CD4-positive, alpha-beta T cell treated with Interleukin-10 for 1 hour (primary cell): ENCODE measurements around the gene SIRT7.
A peak's percentile ranks its signal among the peaks of the same experiment; 100 is the strongest.
"Not testable (repeated sequence)": the region's sequence is repeated elsewhere in the genome, so short reads cannot be mapped to it uniquely, and the experiment has no call there.

ENCODE experiments used
- DNase-seq: peaks from one replicate; pipeline ENCODE4 v3.0.0-alpha.2; 2020

The SIRT7 gene

GRCh38 chr17:81918832-81919545 lies 1.0 kb upstream of the SIRT7 start:
- DNase-seq, result no peak

GRCh38 chr17:81918333-81918669 lies 325 bp upstream of the SIRT7 start:
- not testable (repeated sequence) for DNase-seq

- no peak for DNase-seq
Observed at GRCh38 chr17:81916234-81917001, 1.6 kb downstream of the SIRT7 start.

- DNase-seq, result no peak
Observed at GRCh38 chr17:81915331-81915730, 2.6 kb downstream of the SIRT7 start.

- DNase-seq, result no peak
Observed at GRCh38 chr17:81914103-81914850, 3.7 kb downstream of the SIRT7 start.

- no peak for DNase-seq
Observed at GRCh38 chr17:81913394-81914102, 4.4 kb downstream of the SIRT7 start.

- DNase-seq, result no peak
Observed at GRCh38 chr17:81912441-81913309, 5.3 kb downstream of the SIRT7 start.

- DNase-seq, result no peak
Observed at GRCh38 chr17:81911969-81912368, 6.0 kb downstream of the SIRT7 start.

- peak; percentile 95 for DNase-seq
Observed at GRCh38 chr17:81911277-81911961, 6.6 kb downstream of the SIRT7 start, which contains the start of gene PCYT2. PCYT2 (minus strand) TSS chr17:81911399; CDS start chr17:81911355, 44 bp downstream.

GRCh38 chr17:81910840-81911276 lies 7.1 kb downstream of the SIRT7 start:
- no peak for DNase-seq

- DNase-seq, result no peak
Observed at GRCh38 chr17:81909966-81910839, 7.8 kb downstream of the SIRT7 start.

- no peak for DNase-seq
Observed at GRCh38 chr17:81909231-81909630, 8.7 kb downstream of the SIRT7 start.

- no peak for DNase-seq
Observed at GRCh38 chr17:81908793-81909192, 9.2 kb downstream of the SIRT7 start.

GRCh38 chr17:81907219-81908145 lies 10.5 kb downstream of the SIRT7 start:
- no peak for DNase-seq

GRCh38 chr17:81906476-81907218 lies 11.3 kb downstream of the SIRT7 start:
- DNase-seq, result no peak

GRCh38 chr17:81905993-81906392 lies 12.0 kb downstream of the SIRT7 start:
- DNase-seq, result no peak

GRCh38 chr17:81905424-81905875 lies 12.5 kb downstream of the SIRT7 start:
- DNase-seq, result no peak
